CD4-positive, alpha-beta T cell treated with Interleukin-17A for 1 hour (primary cell): ENCODE results near the gene YY1.
"Not testable (repeated sequence)": the region's sequence is repeated elsewhere in the genome, so short reads cannot be mapped to it uniquely, and the experiment has no call there.

ENCODE experiments used
- DNase-seq: peaks from one replicate; pipeline ENCODE4 v3.0.0-alpha.2; 2020

The YY1 gene

DNA sequence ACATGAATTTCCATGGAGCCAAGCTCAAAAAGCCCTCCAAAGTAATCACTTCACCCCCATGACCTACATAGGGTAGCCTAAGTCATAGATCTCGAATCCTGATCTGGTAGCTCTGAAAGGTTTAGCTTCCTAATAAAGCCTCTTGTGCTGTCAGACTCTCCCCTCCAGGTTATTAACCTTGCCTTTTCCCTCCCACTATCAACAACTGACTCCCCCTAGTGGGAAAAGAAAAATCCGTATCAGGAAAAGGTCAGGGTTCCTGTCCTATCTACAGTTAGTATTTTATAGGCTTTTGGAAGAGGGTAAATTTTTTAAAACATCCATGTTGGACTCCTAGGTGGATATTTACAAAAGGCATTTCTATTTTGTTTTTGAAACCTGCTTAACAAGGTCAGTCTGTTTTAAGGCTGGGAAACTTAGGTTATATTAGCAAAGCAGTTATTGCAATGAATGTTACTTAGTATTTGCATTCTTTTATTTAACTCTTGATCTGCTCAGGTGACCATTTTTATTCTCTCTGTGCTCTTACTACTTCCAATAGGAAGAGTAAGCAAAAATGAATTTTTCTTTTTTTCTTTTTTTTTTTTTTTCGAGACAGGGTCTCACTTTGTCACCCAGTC is 8.0 kb downstream of the YY1 start:
- DNase-seq = peak; percentile 68

DNA sequence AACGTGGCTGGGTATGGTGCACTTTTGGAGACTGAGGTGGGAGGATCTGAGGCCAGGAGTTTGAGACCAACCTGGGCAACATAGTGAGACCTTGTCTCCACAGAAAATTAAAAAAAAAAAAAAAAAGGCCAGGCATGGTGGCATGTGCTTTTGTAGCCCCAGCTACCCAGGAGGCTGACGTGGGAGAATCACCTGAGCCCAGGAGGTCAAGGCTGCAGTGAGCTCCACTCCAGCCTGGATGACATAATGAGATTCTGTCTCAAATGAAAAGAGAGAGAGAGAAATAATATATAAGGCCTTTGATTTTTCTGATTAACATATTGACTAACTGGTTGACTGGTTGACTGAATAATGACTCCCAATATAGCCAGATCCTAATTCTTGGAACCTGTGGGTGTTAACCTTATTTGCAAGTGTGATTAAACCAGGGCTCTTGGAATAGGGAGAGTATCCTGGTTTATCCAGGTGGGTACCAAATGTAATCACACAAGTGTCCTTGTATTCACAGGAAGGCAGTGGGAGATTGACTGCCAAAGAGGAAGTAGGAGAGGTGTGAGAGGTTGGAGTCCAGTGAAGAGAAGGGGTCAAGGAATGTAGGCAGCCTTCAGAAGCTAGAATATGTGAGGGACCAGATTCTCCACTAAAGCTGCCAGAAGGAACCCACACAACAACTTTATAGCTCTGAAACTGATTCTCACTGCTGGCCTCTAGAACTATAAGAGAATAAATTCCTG is 12.0 kb downstream of the YY1 start:
- DNase-seq = no peak

DNA sequence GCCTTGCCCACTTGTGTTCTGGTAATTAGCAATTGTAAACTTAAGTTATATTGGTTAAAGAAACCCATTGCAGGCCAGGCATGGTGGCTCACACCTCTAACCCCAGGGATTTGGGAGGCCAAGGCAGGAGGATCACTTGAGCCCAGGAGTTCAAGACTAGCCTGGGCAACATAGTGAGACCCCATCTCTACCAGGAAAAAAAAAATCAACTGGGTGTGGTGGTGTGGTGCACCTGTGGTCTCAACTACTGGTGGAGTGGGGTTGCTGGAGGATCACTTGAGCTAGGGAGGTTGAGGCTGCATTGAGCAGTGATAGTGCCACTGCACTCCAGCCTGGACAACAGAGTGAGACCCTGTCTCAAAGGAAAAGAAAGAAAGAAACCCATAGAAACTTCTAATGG is 13.7 kb downstream of the YY1 start:
- DNase-seq = no peak

DNA sequence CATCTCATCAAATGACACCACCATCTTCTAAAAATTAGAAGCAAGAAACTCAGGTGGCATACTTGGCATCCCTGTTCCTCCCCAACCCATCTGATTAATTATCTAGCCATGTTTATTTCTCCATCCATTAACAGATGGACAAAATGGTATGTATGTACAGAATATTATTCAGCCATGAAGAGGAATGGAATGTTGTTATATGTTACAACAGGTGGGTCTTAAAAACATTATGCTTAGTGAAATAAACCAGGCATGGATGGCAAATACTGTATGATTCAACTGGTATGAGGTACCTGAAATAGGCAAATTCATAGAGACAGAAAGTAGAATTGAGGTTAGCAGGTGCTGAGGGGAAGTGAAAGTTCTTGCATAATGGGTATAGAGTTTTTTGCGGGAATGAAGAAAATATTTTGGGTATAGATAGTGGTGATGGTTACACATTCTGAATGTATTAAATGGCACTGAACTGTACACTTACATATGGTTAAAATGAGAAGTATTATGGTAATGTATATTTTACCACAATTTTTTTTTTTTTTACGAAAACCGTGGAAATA is 17.5 kb downstream of the YY1 start:
- no peak for DNase-seq

DNA sequence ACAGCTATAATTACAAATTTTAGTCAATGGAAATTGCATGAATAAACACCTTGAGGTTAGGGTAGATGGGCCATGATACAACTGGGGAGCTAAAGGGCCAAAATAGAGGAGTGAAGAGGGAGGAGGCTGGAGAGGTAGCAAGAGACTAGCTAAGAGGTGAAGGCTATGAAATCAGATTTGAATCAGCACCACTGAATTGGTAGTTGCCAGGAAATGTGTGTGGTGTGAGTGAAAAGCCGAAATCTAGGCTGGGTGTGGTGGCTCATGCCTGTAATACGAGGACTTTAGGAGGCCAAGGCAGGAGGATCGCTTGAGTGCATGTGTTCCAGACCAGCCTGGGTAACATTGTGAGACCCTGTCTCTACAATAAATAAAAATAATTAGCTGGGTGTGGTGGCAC is 22.7 kb downstream of the YY1 start:
- peak; percentile 26 for DNase-seq

DNA sequence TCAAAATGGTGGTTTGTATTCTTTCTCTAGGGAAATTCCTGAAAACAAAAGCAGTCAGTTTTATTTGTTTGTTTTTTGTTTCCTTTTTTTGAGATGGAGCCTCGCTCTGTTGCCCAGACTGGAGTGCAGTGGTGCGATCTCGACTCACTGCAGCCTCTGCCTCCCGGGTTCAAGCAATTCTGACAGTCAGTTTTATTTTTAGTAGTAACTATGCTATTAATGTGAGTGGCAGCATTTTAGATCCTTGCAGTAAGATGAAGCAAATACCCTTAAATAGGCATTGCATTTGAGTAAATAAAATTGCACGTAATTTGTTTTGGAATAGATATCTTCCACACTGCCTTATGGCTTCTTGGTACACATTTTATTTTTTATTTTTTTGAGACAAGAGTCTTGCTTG is 23.6 kb downstream of the YY1 start:
- no peak for DNase-seq

DNA sequence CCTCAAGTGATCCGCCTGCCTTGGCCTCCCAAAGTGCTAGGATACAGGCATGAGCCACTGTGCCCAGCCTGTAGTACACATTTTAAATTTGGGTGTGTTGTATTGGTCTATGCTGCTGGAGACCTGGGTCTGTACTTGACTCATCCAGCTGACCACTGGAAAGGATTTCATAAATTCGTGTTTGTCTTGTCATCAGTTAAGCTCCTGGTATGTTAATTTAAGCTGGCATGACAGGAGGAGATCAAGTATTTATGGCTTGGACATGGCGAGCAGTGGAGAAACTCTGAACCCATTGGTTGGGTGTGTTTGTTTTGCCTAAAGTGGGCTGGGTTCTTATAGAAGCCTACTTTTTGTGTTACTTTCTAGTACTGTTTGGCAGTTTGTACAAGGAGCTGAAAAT is 24.2 kb downstream of the YY1 start:
- DNase-seq = no peak

DNA sequence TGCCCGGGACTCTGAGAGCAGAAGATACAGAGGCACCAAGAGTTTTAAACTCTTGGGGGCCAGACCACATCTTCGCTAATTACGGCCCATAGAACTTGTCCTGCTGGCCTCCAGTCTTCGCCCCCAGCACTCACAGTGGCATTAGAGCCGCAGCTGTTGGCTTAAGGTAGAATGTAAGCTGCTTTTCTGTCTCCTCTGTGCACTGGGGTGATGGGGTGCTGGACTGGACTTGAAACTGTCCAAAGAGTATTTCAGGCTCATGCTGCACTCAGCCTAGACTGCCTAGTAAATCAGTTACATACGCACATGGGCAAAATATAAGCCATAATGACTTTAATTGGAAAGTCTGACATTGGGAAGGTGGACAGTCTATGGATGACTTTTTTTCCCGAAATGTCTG is 29.0 kb downstream of the YY1 start:
- DNase-seq = no peak

DNA sequence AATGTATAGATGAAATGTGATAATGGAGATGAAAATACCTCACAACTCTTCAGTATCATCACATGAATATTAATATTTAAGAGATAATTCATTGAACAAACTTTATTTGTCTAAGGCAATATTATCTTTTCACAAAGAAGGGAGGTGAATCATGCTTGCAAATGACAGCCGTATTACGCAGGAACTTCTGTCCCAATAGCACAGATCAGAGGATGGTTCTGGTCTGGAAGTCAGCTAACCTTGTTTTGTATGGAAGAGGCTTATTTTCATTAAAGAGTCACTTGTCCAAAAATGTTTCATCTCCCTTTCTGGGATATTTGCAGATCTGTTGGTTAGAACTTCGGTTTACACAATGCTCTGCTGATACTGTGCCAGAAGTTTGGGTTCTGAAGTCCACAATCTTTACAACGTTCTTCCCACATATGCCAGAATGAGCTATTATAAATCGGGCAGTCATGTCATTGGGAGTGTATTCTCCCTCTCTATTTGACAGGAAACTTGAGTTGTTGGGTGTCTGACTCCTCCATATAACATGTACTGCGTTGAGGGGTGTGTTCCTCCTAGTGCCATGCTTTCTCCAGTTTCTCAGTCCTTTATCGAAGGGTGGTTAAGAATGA is 29.8 kb downstream of the YY1 start:
- no peak for DNase-seq

DNA sequence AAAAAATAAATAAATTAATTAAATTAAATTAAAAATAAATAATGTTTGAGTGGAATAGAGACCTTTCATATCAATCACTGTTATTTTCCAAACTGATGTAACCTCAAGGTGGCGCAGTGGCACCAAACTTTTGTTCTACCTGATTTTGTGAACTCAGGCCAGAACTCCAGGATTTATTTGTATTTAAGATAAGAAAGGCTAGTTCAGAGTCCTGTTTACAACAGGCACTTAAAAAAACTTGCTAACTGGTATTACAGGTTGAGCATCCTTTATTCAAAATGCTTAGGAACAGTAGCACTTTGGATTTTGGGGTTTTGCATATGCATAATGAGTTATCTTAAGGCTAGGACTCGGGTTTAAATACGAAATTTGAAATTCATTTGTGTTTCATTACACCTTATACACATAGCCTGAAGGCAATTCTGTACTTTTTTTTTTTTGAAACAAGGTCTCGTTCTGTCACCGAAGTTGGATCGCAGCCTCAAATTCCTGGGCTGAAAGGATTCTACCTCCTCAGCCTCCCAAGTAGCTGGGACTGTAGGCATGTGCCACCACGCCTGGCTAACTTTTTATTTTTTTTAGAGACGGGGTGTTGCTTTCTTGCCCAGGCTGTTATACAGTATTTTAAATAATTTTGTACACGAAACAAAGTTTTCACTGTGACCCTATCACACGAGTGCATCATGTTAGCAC is 32.4 kb downstream of the YY1 start:
- DNase-seq = peak; percentile 44

DNA sequence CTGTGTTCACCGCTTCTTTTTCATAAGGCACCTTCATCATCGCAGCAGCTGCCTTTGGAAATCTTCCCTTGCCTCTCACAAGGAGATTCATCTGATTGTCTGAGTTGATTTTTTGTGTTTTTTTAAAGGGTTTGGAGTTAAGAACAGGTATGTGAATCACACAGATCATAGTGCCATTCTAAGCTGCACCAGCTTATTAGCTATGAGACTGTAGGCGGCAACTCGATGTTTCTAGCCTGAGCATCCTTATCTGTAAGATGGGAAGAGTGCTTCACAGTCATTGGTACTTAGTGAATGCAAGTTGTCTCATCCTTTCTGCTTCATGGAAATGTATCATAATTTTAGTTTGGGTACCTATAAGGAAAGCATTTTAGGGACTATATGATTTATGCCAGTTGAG is 35.3 kb downstream of the YY1 start:
- DNase-seq = no peak

DNA sequence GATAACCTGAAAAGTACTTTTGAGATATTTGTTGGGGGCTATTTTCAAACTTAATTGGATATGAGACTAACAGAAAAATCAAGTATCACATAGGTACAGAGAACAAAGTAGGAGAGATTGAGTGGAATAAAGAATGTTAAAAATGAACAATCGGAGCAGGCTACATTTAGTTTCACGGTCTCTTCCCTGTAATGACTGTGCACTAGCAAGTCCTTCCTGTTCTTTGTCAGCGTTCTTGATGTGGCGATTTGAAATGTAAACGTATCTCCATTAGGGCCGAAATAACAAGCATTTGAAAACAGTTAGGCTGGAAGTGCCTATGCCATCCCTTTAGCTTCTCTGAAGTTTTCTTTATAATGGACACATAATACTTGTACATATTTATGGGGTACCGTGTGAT is 36.3 kb downstream of the YY1 start:
- no peak for DNase-seq

DNA sequence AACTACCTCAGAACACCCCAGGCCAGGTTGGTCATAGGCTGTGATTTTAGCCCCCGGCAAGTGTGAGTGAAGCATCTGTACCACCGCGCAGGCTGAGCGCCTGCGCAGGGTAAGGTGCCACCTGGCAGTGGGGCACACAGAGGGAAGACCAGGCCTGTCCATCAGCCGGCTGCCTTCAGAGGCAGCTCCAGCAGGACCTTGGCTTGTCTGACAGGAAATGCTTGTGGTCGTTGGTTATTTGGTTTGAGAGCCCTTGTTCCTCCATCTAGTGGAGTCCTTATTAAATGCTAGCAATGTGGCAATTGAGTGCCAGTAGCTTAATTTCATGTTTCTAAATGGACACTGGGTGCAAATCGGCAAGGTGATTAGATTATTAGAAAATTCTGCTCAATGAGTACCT is 39.8 kb downstream of the YY1 start:
- DNase-seq = peak; percentile 26

DNA sequence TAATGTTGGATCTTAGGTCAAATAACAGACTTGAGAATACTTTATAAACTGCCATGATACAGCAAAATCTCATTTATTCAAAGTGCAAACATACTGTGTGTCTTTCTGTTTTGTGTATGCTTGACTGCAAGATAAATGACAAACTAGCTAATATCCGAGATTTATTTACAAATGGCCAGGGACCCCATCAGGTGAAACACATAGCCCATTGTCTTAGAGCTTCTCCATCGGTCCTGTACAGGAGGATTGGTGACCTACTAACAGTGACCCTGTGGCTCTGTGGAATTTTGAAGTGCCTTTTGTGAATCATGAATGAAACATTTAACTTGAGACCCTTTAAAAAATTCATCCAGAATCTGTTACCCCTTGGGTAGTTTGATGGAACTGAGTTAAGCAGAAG is 40.2 kb downstream of the YY1 start:
- DNase-seq = no peak

DNA sequence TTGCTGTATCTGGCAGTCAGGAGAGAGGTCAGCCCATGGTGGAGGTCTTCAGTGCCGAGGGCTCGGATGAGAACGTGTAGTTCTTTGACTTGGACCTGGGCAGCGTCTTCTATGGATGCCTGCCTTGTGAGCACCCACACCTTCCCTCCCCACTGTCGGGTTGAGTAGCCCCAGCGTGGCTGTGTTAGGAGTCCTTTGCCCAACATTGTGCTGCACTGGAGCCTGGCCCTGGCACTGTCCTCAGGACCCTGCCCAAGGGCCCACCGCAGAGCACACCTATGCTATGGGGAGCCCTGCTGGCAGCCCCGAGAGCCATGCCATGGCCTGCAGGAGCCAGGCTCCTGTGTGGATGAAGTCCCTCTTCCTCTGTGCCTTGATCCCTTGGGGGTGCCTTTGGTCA is 40.6 kb downstream of the YY1 start:
- DNase-seq = no peak

DNA sequence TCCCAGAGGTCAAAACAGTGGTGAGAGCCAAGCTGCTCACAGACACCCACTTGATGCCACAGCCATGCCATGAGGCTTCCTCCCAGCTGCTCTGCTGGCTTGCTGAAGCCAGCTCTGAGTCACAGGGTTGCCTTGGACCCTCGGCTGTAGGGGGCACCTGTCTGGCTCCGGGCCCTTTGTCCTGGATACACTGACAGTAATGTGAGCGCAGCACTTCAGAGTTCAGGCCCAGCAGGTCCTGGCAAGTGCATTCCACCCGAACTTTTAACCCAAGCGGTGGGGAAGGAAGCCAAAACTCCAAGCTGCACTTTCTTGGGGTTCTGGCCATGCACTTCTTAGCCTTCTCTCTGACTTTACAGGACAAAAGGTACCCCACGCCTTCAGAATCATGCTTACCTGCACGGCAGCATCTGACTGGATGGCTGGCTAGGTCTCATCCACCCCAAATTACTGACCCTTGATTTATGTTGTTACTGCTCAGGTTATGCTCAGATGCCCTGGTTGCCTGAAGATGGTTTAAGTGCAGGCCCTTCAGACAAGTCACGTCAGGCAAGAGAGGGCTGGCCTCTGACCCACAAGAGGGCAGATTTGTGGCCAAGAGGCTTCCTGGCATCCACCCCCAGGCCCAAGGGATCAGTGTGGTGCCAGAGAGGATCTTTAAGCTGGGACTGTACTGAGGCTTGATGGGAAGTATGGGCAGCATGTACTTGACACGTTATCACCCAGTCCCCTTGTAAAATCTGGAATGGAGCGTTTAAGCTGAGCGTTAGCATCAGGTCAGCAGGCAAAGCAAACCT is 42.5 kb downstream of the YY1 start:
- no peak for DNase-seq

DNA sequence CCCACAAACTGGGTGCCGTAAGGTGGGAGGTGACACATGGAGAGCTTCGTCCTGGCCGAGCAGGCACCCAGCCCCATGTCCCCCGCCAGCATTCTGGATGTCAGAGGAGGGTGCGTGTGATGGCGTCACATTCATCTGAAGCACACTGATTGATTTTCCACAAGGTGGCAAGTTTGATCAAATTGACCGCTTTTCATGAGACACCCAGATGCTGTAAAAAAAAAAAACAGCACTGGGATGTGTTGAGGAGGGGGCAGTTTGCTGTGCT is 43.1 kb downstream of the YY1 start:
- no peak for DNase-seq

DNA sequence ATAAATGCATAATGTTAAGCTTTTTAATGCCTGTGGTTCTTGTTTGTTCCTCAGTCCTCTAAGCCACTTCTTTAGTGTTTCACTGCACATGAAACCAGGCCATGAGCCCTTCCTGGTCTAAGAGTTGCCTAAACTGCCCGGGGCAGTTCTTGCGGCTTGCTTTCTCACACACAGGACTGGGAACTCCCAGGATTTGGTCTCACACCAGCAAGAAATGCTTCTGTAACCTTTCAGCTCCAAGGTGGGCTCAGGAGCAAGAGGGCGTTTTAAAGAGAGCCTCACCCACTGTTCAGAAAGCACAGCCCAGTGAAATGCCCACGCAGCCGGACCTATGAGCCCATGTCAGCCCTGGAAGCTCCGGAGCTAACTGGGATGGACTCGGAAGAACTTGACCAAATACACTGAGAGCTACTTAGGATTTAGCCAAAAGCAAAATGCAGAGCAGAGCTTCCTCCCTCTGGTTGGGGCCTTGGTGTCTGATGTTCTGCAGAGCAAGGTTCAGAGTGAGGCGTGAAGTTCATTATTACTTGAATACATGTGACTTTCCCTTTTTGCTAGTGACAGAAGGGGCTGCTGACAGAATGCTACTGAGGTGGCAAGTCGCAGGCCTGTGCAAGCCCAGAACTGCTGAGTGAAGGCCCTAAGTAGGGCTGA is 43.9 kb downstream of the YY1 start:
- DNase-seq = no peak

DNA sequence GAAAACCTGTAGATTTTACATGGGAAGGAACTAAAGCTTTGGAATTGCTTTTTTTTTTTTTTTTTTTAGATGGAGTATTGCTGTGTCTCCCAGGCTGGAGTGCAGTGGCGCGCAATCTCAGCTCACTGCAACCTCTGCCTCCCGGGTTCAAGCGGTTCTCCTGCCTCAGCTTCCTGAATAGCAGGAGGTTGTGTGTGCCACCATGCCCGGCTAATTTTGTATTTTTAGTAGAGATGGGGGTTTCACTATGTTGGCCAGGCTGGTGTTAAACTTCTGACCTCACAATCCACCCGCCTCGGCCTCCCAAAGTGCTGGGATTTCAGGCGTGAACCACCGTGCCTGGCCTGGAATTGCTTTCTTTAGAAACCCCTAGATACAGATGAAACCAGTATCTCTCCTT is 44.5 kb downstream of the YY1 start:
- DNase-seq = not testable (repeated sequence)

DNA sequence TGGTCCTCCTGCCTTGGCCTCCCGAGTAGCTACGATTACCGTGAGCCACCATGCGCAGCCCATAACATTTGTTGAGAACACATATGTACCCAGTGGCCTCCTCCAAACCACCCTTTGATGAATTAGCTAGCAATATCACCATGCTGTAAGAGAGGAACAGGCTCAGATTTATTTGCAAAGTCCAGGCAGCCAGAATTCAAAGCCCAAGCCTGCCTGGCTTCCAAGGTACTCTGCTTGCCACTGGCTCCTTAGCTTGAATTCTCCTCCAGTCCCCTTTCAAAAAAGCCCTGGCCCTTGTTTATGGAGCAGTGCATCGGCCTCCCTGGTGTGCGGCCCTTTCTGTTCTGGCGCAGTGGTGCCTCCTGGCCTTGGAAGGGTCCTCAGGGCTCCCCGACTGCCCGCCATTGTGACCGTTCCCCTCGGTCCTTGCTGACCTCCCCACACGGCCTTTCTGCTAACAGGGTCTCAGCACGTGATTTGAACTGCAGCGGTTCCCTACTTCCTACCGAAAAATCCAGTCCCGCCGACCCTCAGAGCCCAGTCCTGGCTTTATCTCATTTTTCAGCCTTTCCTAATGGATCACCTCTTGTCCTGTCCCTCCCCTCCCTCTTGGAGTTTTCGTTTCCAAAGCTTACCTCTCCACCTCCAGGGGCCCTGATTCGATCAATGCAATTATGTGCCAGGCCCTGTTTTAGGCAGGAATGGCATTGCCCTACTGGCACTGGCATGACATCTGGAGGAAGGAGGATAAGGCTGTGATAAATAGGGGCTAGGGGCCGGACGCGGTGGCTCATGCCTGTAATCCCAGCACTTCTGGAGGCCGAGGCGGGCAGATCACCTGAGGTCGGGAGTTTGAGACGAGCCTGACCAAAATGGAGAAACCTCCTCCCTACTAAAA is 45.3 kb downstream of the YY1 start:
- DNase-seq = no peak
